NCI-H446 (cell line): Measurements from ENCODE around the gene SLC35F3.
"Not testable (repeated sequence)": the region's sequence is repeated elsewhere in the genome, so short reads cannot be mapped to it uniquely, and the experiment has no call there.

ENCODE experiments used
- DNase-seq, 2 experiments: peaks; one replicate each; lab custom pipeline; 2025; lab: John Stamatoyannopoulos, UW

The SLC35F3 gene

GRCh38 chr1:234222561-234223280 lies 318.2 kb downstream of the SLC35F3 start:
- DNase-seq, result no peak

GRCh38 chr1:234226113-234226818 lies 321.8 kb downstream of the SLC35F3 start:
- DNase-seq, result no peak

GRCh38 chr1:234226819-234227165 lies 322.3 kb downstream of the SLC35F3 start:
- DNase-seq, result no peak

- DNase-seq, result no peak
Measured at GRCh38 chr1:234229581-234230387, 325.3 kb downstream of the SLC35F3 start.

GRCh38 chr1:234230414-234230862 lies 326.0 kb downstream of the SLC35F3 start:
- DNase-seq, result no peak

GRCh38 chr1:234231061-234231892 lies 326.8 kb downstream of the SLC35F3 start:
- no peak for DNase-seq

GRCh38 chr1:234231893-234232276 lies 327.4 kb downstream of the SLC35F3 start:
- DNase-seq, result no peak

- DNase-seq, result no peak
Measured at GRCh38 chr1:234234199-234234598, 329.7 kb downstream of the SLC35F3 start.

GRCh38 chr1:234235434-234235881 lies 331.0 kb downstream of the SLC35F3 start:
- peak in 1 of 2 experiments; percentile 33 for DNase-seq

GRCh38 chr1:234237393-234237792 lies 332.9 kb downstream of the SLC35F3 start:
- no peak for DNase-seq

GRCh38 chr1:234238060-234238459 lies 333.6 kb downstream of the SLC35F3 start:
- DNase-seq, result no peak

GRCh38 chr1:234239515-234239914 lies 335.0 kb downstream of the SLC35F3 start:
- DNase-seq, result no peak

- no peak for DNase-seq
Measured at GRCh38 chr1:234239936-234240335, 335.5 kb downstream of the SLC35F3 start.

- no peak for DNase-seq
Measured at GRCh38 chr1:234240680-234241079, 336.2 kb downstream of the SLC35F3 start.

GRCh38 chr1:234241941-234242490 lies 337.5 kb downstream of the SLC35F3 start:
- DNase-seq, result no peak

GRCh38 chr1:234243521-234244260 lies 339.2 kb downstream of the SLC35F3 start:
- DNase-seq, result no peak

- no peak for DNase-seq
Measured at GRCh38 chr1:234244482-234244881, 340.0 kb downstream of the SLC35F3 start.

GRCh38 chr1:234246638-234247116 lies 342.2 kb downstream of the SLC35F3 start:
- no peak for DNase-seq

GRCh38 chr1:234247746-234248145 lies 343.3 kb downstream of the SLC35F3 start:
- DNase-seq, result not testable (repeated sequence)

- no peak for DNase-seq
Measured at GRCh38 chr1:234250747-234251146, 346.3 kb downstream of the SLC35F3 start.
